AG10803 (cell line): Measurements from ENCODE around the gene TCF7L1.

Experiments
- DNase-seq: peaks from one replicate; pipeline ENCODE4 v3.0.0; 2010; ENCODE audit warnings: low read depth
- H3K4me3 ChIP-seq: 2 replicates; pipeline ENCODE4 v1.5.1; 2011; ENCODE audit warnings: mild to moderate bottlenecking, low read length, control low read depth
- CTCF ChIP-seq: conservative IDR thresholded peaks from 2 replicates; pipeline ENCODE4 v1.5.1; 2011; ENCODE audit warnings: mild to moderate bottlenecking, low read length, control low read depth, inconsistent platforms

The TCF7L1 gene

GRCh38 chr2:85169581-85169980 lies 36.4 kb downstream of the TCF7L1 start:
- no peak for DNase-seq
- no peak for TF ChIP-seq CTCF
- H3K4me3 ChIP-seq, result no peak overlapping the region

- no peak for DNase-seq
- no peak for TF ChIP-seq CTCF
- no peak overlapping the region for H3K4me3 ChIP-seq
Measured at GRCh38 chr2:85170938-85171475, 37.8 kb downstream of the TCF7L1 start.

GRCh38 chr2:85171916-85172315 lies 38.7 kb downstream of the TCF7L1 start:
- DNase-seq, result no peak
- no peak overlapping the region for H3K4me3 ChIP-seq
- no peak for TF ChIP-seq CTCF

- peak; percentile 27 for DNase-seq
- TF ChIP-seq CTCF, result no peak
- H3K4me3 ChIP-seq, result no peak overlapping the region
Measured at GRCh38 chr2:85173909-85174308, 40.7 kb downstream of the TCF7L1 start.

- no peak for TF ChIP-seq CTCF
- H3K4me3 ChIP-seq, result no peak overlapping the region
- no peak for DNase-seq
Measured at GRCh38 chr2:85174943-85175342, 41.8 kb downstream of the TCF7L1 start.

GRCh38 chr2:85175369-85176299 lies 42.4 kb downstream of the TCF7L1 start:
- TF ChIP-seq CTCF, result no peak
- peak; percentile 61 for DNase-seq
- H3K4me3 ChIP-seq, result no peak overlapping the region
